DND-41 (cell line): ENCODE measurements around the gene NRG3.

Source experiments
- CTCF ChIP-seq: IDR thresholded peaks from 2 replicates; pipeline ENCODE4 v1.5.1; 2012; ENCODE audit warnings: borderline replicate concordance, low read length, moderate library complexity, mild to moderate bottlenecking; ENCODE audit not compliant: poor library complexity, severe bottlenecking; ENCODE audit errors: extremely low read depth
- EZH2 ChIP-seq: IDR thresholded peaks from 3 replicates; pipeline ENCODE4 v1.6.1; 2012; ENCODE audit warnings: borderline replicate concordance, low read depth, mild to moderate bottlenecking, moderate library complexity, low read length, inconsistent platforms; ENCODE audit not compliant: severe bottlenecking

GRCh38 chr10:81984428-81984827 lies 109.4 kb downstream of the NRG3 start:
- no peak for TF ChIP-seq CTCF
- TF ChIP-seq EZH2, result no peak
